GM18517 (cell line): ENCODE measurements around the gene OGFOD3.

ENCODE experiments used
- ATAC-seq: cut with Tn5 transposase; IDR thresholded peaks from one replicate; pipeline ENCODE4 v1.9.1; 2021; ENCODE audit warnings: mild to moderate bottlenecking, moderate library complexity; ENCODE audit not compliant: unreplicated experiment

The OGFOD3 gene

GRCh38 chr17:82408938-82409318 is 9.5 kb downstream of the OGFOD3 start:
- ATAC-seq = no peak

- no peak for ATAC-seq
Observed at GRCh38 chr17:82408288-82408937, 10.0 kb downstream of the OGFOD3 start.

- no peak for ATAC-seq
Observed at GRCh38 chr17:82407255-82407654, 11.1 kb downstream of the OGFOD3 start.

GRCh38 chr17:82406131-82406671 is 12.2 kb downstream of the OGFOD3 start:
- no peak for ATAC-seq

GRCh38 chr17:82405051-82405450 is 13.3 kb downstream of the OGFOD3 start:
- no peak for ATAC-seq

GRCh38 chr17:82403662-82404660 is 14.4 kb downstream of the OGFOD3 start:
- no peak for ATAC-seq

GRCh38 chr17:82402865-82403264 is 15.5 kb downstream of the OGFOD3 start:
- ATAC-seq = peak; percentile 82

- ATAC-seq = no peak
Observed at GRCh38 chr17:82400830-82401229, 17.6 kb downstream of the OGFOD3 start.

GRCh38 chr17:82400206-82400605 is 18.2 kb downstream of the OGFOD3 start:
- no peak for ATAC-seq

- ATAC-seq = no peak
Observed at GRCh38 chr17:82399601-82400101, 18.7 kb downstream of the OGFOD3 start.

- ATAC-seq = no peak
Observed at GRCh38 chr17:82399041-82399441, 19.3 kb downstream of the OGFOD3 start.

GRCh38 chr17:82397449-82398335 is 20.7 kb downstream of the OGFOD3 start:
- ATAC-seq = no peak

- no peak for ATAC-seq
Observed at GRCh38 chr17:82396601-82397435, 21.6 kb downstream of the OGFOD3 start.

GRCh38 chr17:82394278-82394677 is 24.1 kb downstream of the OGFOD3 start:
- ATAC-seq = no peak

- ATAC-seq = no peak
Observed at GRCh38 chr17:82392941-82393340, 25.4 kb downstream of the OGFOD3 start.

GRCh38 chr17:82392209-82392920 is 26.0 kb downstream of the OGFOD3 start:
- ATAC-seq = no peak

- no peak for ATAC-seq
Observed at GRCh38 chr17:82391496-82392066, 26.8 kb downstream of the OGFOD3 start.

- ATAC-seq = no peak
Observed at GRCh38 chr17:82390860-82391435, 27.4 kb downstream of the OGFOD3 start.
